ENCODE data around the gene ZWILCH. TPM values are rescaled to one million over a fixed set of nuclear protein-coding genes. Genes with fewer than 3 reads are reported as not detected.

Gene ZWILCH
- total and polyA plus RNA-seq, 4 donors: 3.2 to 9.9 (median 6.1) TPM

GRCh38 chr15:66476535-66476934 is 28.6 kb upstream of the ZWILCH start:
- no peak for TF ChIP-seq CTCF (IDR thresholded peaks at IDR 0.05; ENCODE audit: control extremely low read depth, extremely low read depth)
- Histone ChIP-seq H3K4me3 (no peak overlapping the region), H3K27me3 (ENCODE audit: control insufficient read depth in 3 of 3, insufficient read depth in 3 of 3, low read length in 2 of 3) (no peaks in the 10 kb centered on the region), H3K9me3 (ENCODE audit: control insufficient read depth in 4 of 4, insufficient read depth in 3 of 4, low read length in 3 of 4) (no peaks in the 10 kb centered on the region), H3K27ac (ENCODE audit: low read depth in 1 of 2, low read length in 1 of 2) (no peak overlapping the region), H3K4me1 (ENCODE audit: control insufficient read depth in 5 of 5, insufficient read depth in 5 of 5, low read length in 5 of 5) (peaks cover 0 to 10% (median 0%) of the 10 kb centered on the region in 5 donors), H3K9ac (ENCODE audit: insufficient read depth in 1 of 2, low read length in 2 of 2) (no peak overlapping the region), H3K36me3 (ENCODE audit: control insufficient read depth in 4 of 4, insufficient read depth in 4 of 4, low read length in 4 of 4) (peaks cover 0 to 2% (median under 1%) of the 10 kb centered on the region in 4 donors)
- no peak for ATAC-seq (ENCODE audit: insufficient read depth, low FRiP score)
- no peak for DNase-seq
- 86 to 95% methylated on average over 4 of the region's 4 CpGs for WGBS, 2 donors

DNA sequence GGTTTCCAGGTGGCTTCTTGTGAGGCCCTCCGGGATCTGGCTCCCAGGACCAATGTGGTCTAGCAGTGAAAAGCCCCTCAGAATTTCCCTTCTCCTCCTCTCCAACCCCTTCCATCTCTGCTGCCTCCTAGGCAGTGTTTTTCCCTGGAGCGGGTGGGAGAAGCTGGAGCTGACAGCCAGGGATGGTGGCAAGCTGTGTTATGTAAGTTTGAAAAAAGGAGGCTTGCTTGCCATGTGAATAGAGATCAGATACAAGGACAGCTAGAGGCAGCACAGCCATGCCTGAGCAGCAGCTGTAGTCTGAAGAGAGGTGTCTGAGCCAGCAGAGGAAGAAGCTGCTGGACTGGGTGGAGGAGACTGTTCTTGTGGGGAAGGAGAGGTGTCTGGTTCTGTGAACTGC is 28.1 kb upstream of the ZWILCH start:
- Histone ChIP-seq H3K9ac (ENCODE audit: insufficient read depth in 1 of 2, low read length in 2 of 2) (no peak overlapping the region), H3K4me3 (no peak overlapping the region), H3K27ac (ENCODE audit: low read depth in 1 of 2, low read length in 1 of 2) (no peak overlapping the region), H3K9me3 (ENCODE audit: control insufficient read depth in 4 of 4, insufficient read depth in 3 of 4, low read length in 3 of 4) (no peaks in the 10 kb centered on the region), H3K4me1 (ENCODE audit: control insufficient read depth in 5 of 5, insufficient read depth in 5 of 5, low read length in 5 of 5) (peaks cover 0 to 10% (median 0%) of the 10 kb centered on the region in 5 donors), H3K27me3 (ENCODE audit: control insufficient read depth in 3 of 3, insufficient read depth in 3 of 3, low read length in 2 of 3) (no peaks in the 10 kb centered on the region), H3K36me3 (ENCODE audit: control insufficient read depth in 4 of 4, insufficient read depth in 4 of 4, low read length in 4 of 4) (peaks cover 0 to 6% (median 5%) of the 10 kb centered on the region in 4 donors)
- DNase-seq (no peak), ATAC-seq (ENCODE audit: insufficient read depth, low FRiP score) (no peak)
- WGBS, 2 donors: 89 to 93% methylated on average over 2 of the region's 2 CpGs
- no peak for TF ChIP-seq CTCF (IDR thresholded peaks at IDR 0.05; ENCODE audit: control extremely low read depth, extremely low read depth)

DNA sequence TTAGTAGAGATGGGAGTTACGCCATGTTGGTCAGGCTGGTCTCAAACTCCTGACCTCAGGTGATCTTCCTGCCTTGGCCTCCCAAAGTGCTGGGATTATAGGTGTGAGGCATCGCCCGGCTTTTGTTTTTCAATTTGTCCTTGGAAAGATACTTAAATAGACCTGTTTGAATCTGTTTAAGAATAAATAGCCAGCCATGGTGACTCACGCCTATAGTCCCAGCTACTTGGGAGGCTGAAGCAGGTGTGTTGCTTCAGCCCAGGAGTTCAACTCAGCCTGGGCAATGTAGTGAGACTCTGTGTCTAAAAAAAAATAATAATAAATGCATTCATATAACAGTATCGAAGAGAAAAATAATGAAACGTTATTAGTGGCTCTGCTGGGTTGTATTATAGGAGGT is 24.9 kb upstream of the ZWILCH start:
- TF ChIP-seq CTCF (IDR thresholded peaks at IDR 0.05; ENCODE audit: control extremely low read depth, extremely low read depth): no peak
- DNase-seq (no peak), ATAC-seq (ENCODE audit: insufficient read depth, low FRiP score) (no peak)
- Histone ChIP-seq H3K9ac (ENCODE audit: insufficient read depth in 1 of 2, low read length in 2 of 2) (no peak overlapping the region), H3K36me3 (ENCODE audit: control insufficient read depth in 4 of 4, insufficient read depth in 4 of 4, low read length in 4 of 4) (peaks cover 0 to 19% (median 10%) of the 10 kb centered on the region in 4 donors), H3K27ac (ENCODE audit: low read depth in 1 of 2, low read length in 1 of 2) (no peak overlapping the region), H3K4me3 (no peak overlapping the region), H3K9me3 (ENCODE audit: control insufficient read depth in 4 of 4, insufficient read depth in 3 of 4, low read length in 3 of 4) (no peaks in the 10 kb centered on the region), H3K4me1 (ENCODE audit: control insufficient read depth in 5 of 5, insufficient read depth in 5 of 5, low read length in 5 of 5) (peaks cover 0 to 5% (median 0%) of the 10 kb centered on the region in 5 donors), H3K27me3 (ENCODE audit: control insufficient read depth in 3 of 3, insufficient read depth in 3 of 3, low read length in 2 of 3) (no peaks in the 10 kb centered on the region)
- 80 to 90% methylated on average over 6 of the region's 6 CpGs for WGBS, 2 donors
